ENCODE data around the gene CABP7.
"Not testable (repeated sequence)": the region's sequence is repeated elsewhere in the genome, so short reads cannot be mapped to it uniquely, and the experiment has no call there.

Gene CABP7

DNA sequence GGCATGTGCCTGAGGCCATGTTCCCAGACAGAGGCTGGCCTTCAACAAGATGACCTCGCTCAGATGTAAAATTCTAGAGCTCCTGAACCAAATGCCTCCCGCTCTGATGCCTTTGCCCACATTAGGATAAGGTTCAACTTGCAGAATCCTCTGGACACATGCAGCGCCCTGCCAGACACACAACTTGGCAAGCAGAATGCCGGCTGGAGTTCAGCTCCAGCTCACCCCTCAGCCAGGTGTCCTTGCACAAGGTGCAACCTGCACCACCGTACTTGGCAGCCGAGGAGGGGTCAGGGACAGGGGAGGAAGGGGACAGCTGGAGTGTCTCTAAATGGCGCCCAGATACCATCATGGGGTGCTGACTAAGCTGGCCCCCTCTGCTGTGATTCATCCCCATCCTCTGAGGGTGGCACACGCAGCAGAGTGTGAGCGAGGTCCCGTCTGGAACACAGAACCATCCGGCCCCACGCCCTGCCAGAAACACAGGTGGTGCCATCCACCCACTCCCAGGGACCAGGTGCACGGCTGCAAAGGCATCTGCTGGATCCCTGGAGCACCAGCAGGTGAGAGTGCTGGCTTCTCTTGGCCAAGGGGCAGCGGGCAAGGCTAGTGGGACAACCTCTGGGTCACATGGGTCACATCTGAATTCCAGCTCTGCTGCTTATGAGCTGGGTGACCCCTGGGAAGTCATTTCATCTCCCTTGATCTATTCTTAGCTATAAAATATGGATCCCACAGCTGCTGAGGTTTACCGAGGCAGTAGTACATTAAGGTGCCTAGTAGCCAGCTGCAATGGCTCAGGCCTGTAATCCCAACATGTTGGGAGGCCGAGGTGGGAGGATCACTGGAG lies 34.2 kb downstream of the CABP7 start:
- Histone ChIP-seq H3K9ac (ENCODE audit: low read length) (no peak overlapping the region), H2AK5ac (ENCODE audit: low read length) (no peak overlapping the region), H4K5ac (ENCODE audit: low read length) (no peak overlapping the region), H2BK5ac (ENCODE audit: low read length) (no peak overlapping the region), H3K4ac (ENCODE audit: low read depth, low read length) (no peak overlapping the region), H3K4me1 (ENCODE audit: control insufficient read depth, low read depth, low read length) (no peaks in the 10 kb centered on the region), H2BK15ac (replicated peaks; ENCODE audit: low read depth) (no peak overlapping the region), H3K4me2 (ENCODE audit: low read length) (no peak overlapping the region), H3K56ac (ENCODE audit: low read length) (no peak overlapping the region), H3K36me3 (ENCODE audit: control insufficient read depth, insufficient read depth, low read length) (no peaks in the 10 kb centered on the region), H2BK120ac (ENCODE audit: low read depth, low read length) (no peak overlapping the region), H4K8ac (ENCODE audit: low read depth, low read length) (no peak overlapping the region), H3K23ac (ENCODE audit: low read length) (no peak overlapping the region), H3K79me1 (ENCODE audit: low read length) (no peaks in the 10 kb centered on the region), H3K27me3 (ENCODE audit: insufficient read depth, low read length, poor library complexity) (no peaks in the 10 kb centered on the region), H3K4me3 (ENCODE audit: low read length) (no peak overlapping the region), H3K18ac (ENCODE audit: low read length) (no peak overlapping the region), H3K27ac (ENCODE audit: low read depth, low read length) (no peak overlapping the region), H3K79me2 (ENCODE audit: control insufficient read depth, insufficient read depth, low read length) (no peaks in the 10 kb centered on the region)
- WGBS (ENCODE audit: extremely low coverage, insufficient coverage, low lambda C conversion rate) = no CpG with 5 or more reads among the region's 16 CpGs
- DNase-seq = no peak

DNA sequence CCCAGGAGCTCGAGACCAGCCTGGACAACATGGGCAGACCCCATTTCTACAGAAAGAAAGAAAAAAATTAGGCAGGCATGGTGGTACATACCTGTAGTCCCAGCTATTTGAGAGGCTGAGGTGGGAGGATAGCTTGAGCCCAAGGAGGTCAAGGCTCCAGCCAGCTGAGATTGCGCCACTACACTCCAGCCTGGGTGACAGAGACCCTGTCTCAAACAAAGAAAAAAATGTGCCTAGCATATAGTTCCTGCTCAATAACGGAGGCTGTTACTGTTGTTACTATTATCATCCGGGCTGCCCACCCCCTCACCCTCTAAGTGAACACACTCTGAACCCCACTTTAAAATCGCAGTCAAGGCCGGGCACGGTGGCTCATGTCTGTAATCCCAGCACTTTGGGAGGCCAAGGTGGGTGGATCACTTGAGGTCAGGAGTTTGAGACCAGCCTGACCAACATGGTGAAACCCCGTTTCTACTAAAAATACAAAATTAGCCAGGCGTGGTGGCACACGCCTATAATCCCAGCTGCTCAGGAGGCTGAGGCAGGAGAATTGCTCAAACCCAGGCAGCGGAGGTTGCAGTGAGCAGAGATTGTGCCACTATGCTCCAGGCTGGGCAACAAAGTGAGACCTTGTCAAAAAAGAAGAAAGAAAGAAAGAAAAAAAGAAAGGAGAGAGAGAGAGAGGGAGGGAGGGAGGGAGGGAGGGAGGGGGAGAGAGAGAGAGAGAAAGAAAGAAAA lies 35.0 kb downstream of the CABP7 start:
- not testable (repeated sequence) for H3K27me3 ChIP-seq (ENCODE audit: insufficient read depth, low read length, poor library complexity); H4K8ac ChIP-seq (ENCODE audit: low read depth, low read length); H2BK5ac ChIP-seq (ENCODE audit: low read length); H3K9ac ChIP-seq (ENCODE audit: low read length); H2BK120ac ChIP-seq (ENCODE audit: low read depth, low read length); DNase-seq; H2AK5ac ChIP-seq (ENCODE audit: low read length); H3K27ac ChIP-seq (ENCODE audit: low read depth, low read length); H2BK15ac ChIP-seq (replicated peaks; ENCODE audit: low read depth); H4K5ac ChIP-seq (ENCODE audit: low read length); H3K18ac ChIP-seq (ENCODE audit: low read length); H3K4me2 ChIP-seq (ENCODE audit: low read length); H3K56ac ChIP-seq (ENCODE audit: low read length); H3K4ac ChIP-seq (ENCODE audit: low read depth, low read length); H3K23ac ChIP-seq (ENCODE audit: low read length); H3K4me3 ChIP-seq (ENCODE audit: low read length); H3K36me3 ChIP-seq (ENCODE audit: control insufficient read depth, insufficient read depth, low read length); H3K79me1 ChIP-seq (ENCODE audit: low read length); H3K79me2 ChIP-seq (ENCODE audit: control insufficient read depth, insufficient read depth, low read length); H3K4me1 ChIP-seq (ENCODE audit: control insufficient read depth, low read depth, low read length)
- no CpG with 5 or more reads among the region's 11 CpGs for WGBS (ENCODE audit: extremely low coverage, insufficient coverage, low lambda C conversion rate)

DNA sequence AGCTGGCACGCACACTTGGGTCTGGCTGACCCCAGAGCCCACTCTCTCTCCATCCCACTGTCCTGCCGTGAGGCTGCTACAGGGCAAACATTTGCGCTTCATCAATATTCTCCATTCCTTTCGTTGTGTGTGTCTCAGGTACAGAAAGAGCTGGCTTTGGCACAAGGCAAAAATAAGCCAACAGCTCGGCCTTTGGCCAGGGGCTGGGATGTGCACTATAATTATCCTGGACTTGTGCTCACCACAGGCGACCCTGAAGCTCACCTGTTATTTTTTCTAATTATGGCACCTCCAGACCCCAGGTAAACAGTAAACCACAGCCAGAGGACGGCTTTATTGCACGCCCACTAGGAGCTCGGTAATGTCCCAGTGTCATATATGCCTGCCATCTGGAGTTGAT lies 36.1 kb downstream of the CABP7 start:
- Histone ChIP-seq H3K79me1 (ENCODE audit: low read length) (no peaks in the 10 kb centered on the region), H3K9ac (ENCODE audit: low read length) (no peak overlapping the region), H3K4me1 (ENCODE audit: control insufficient read depth, low read depth, low read length) (no peaks in the 10 kb centered on the region), H2BK120ac (ENCODE audit: low read depth, low read length) (no peak overlapping the region), H3K23ac (ENCODE audit: low read length) (no peak overlapping the region), H2AK5ac (ENCODE audit: low read length) (no peak overlapping the region), H4K5ac (ENCODE audit: low read length) (no peak overlapping the region), H3K4me2 (ENCODE audit: low read length) (no peak overlapping the region), H4K8ac (ENCODE audit: low read depth, low read length) (no peak overlapping the region), H3K36me3 (ENCODE audit: control insufficient read depth, insufficient read depth, low read length) (no peaks in the 10 kb centered on the region), H3K4me3 (ENCODE audit: low read length) (no peak overlapping the region), H2BK5ac (ENCODE audit: low read length) (no peak overlapping the region), H3K79me2 (ENCODE audit: control insufficient read depth, insufficient read depth, low read length) (no peaks in the 10 kb centered on the region), H2BK15ac (replicated peaks; ENCODE audit: low read depth) (no peak overlapping the region), H3K27ac (ENCODE audit: low read depth, low read length) (no peak overlapping the region), H3K18ac (ENCODE audit: low read length) (no peak overlapping the region), H3K4ac (ENCODE audit: low read depth, low read length) (no peak overlapping the region), H3K27me3 (ENCODE audit: insufficient read depth, low read length, poor library complexity) (no peaks in the 10 kb centered on the region), H3K56ac (ENCODE audit: low read length) (no peak overlapping the region)
- no peak for DNase-seq
- no CpG with 5 or more reads among the region's 9 CpGs for WGBS (ENCODE audit: extremely low coverage, insufficient coverage, low lambda C conversion rate)

DNA sequence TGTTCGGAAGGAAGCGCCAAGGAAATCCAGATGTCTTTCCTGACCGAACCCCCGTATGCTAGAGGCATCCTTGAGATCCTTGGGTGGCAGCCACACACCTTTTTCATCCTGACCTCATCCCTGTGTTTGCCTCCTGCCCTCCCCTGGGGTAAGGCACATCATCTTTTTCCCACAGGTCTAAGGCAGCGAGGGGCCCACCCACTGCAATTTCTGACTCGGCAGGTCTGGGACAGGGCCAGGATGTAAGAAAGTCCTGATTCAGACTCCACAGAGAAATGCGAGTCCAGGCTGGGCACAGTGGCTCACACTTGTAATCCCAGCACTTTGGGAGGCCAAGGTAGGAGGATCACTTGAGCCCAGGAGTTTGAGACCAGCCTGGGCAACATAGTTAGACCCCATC lies 36.5 kb downstream of the CABP7 start:
- no peak overlapping the region for H3K18ac ChIP-seq (ENCODE audit: low read length)
- H3K56ac ChIP-seq (ENCODE audit: low read length) = no peak overlapping the region
- no peak overlapping the region for H3K4me3 ChIP-seq (ENCODE audit: low read length)
- H3K79me1 ChIP-seq (ENCODE audit: low read length) = no peaks in the 10 kb centered on the region
- H4K8ac ChIP-seq (ENCODE audit: low read depth, low read length) = no peak overlapping the region
- WGBS (ENCODE audit: extremely low coverage, insufficient coverage, low lambda C conversion rate) = no CpG with 5 or more reads among the region's 7 CpGs
- no peak overlapping the region for H2BK5ac ChIP-seq (ENCODE audit: low read length)
- H3K4ac ChIP-seq (ENCODE audit: low read depth, low read length) = no peak overlapping the region
- no peaks in the 10 kb centered on the region for H3K79me2 ChIP-seq (ENCODE audit: control insufficient read depth, insufficient read depth, low read length)
- H3K4me1 ChIP-seq (ENCODE audit: control insufficient read depth, low read depth, low read length) = no peaks in the 10 kb centered on the region
- DNase-seq = no peak
- no peak overlapping the region for H4K5ac ChIP-seq (ENCODE audit: low read length)
- H2BK15ac ChIP-seq (replicated peaks; ENCODE audit: low read depth) = no peak overlapping the region
- H3K4me2 ChIP-seq (ENCODE audit: low read length) = no peak overlapping the region
- no peaks in the 10 kb centered on the region for H3K36me3 ChIP-seq (ENCODE audit: control insufficient read depth, insufficient read depth, low read length)
- no peak overlapping the region for H2BK120ac ChIP-seq (ENCODE audit: low read depth, low read length)
- H2AK5ac ChIP-seq (ENCODE audit: low read length) = no peak overlapping the region
- no peak overlapping the region for H3K27ac ChIP-seq (ENCODE audit: low read depth, low read length)
- H3K23ac ChIP-seq (ENCODE audit: low read length) = no peak overlapping the region
- H3K9ac ChIP-seq (ENCODE audit: low read length) = no peak overlapping the region
- no peaks in the 10 kb centered on the region for H3K27me3 ChIP-seq (ENCODE audit: insufficient read depth, low read length, poor library complexity)

DNA sequence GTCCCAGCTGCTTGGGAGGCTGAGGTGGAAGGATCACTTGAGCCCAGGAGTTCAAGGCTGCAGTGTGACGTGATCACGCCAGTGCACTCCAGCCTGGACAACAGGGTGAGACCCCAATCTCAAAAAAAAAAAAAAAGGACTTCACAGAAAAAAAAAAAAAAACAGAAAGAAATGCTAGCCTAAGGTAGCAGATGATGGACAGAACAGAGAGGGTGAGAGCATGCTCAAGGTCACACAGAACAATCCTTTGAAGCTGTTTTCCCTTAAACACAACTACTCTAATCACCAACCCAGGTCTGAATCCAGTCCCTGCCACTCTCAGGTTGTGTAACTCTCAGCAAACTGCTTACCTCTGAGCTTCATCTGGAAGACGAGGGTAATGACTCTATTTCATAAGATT lies 37.3 kb downstream of the CABP7 start:
- no CpG with 5 or more reads among the region's 3 CpGs for WGBS (ENCODE audit: extremely low coverage, insufficient coverage, low lambda C conversion rate)
- H3K4me2 ChIP-seq (ENCODE audit: low read length) = no peak overlapping the region

More for the DNA sequence above, 37.3 kb downstream of the CABP7 start:
- Histone ChIP-seq H3K4me3 (ENCODE audit: low read length) (no peak overlapping the region), H3K23ac (ENCODE audit: low read length) (no peak overlapping the region), H3K9ac (ENCODE audit: low read length) (no peak overlapping the region), H3K27ac (ENCODE audit: low read depth, low read length) (no peak overlapping the region), H3K27me3 (ENCODE audit: insufficient read depth, low read length, poor library complexity) (no peaks in the 10 kb centered on the region), H2BK15ac (replicated peaks; ENCODE audit: low read depth) (no peak overlapping the region), H2AK5ac (ENCODE audit: low read length) (no peak overlapping the region), H3K56ac (ENCODE audit: low read length) (no peak overlapping the region), H3K79me1 (ENCODE audit: low read length) (no peaks in the 10 kb centered on the region), H3K4ac (ENCODE audit: low read depth, low read length) (no peak overlapping the region), H4K8ac (ENCODE audit: low read depth, low read length) (no peak overlapping the region), H3K36me3 (ENCODE audit: control insufficient read depth, insufficient read depth, low read length) (no peaks in the 10 kb centered on the region), H3K79me2 (ENCODE audit: control insufficient read depth, insufficient read depth, low read length) (no peaks in the 10 kb centered on the region), H4K5ac (ENCODE audit: low read length) (no peak overlapping the region), H3K4me1 (ENCODE audit: control insufficient read depth, low read depth, low read length) (no peaks in the 10 kb centered on the region), H3K18ac (ENCODE audit: low read length) (no peak overlapping the region), H2BK120ac (ENCODE audit: low read depth, low read length) (no peak overlapping the region), H2BK5ac (ENCODE audit: low read length) (no peak overlapping the region)
- DNase-seq = no peak
